Skeletal muscle cell (primary cell): ENCODE results near the gene EID1.
A peak's percentile ranks its signal among the peaks of the same experiment; 100 is the strongest.

ENCODE experiments used
- DNase-seq: peaks from one replicate; pipeline ENCODE4 v3.0.0-alpha.2; 2010; ENCODE audit warnings: low read depth
- H3K4me3 ChIP-seq: 2 replicates; pipeline ENCODE4 v1.5.1; 2011; ENCODE audit warnings: low read depth, mild to moderate bottlenecking, control low read depth, low read length, moderate library complexity

EID1 gene

GRCh38 chr15:48866141-48866563 is 11.8 kb upstream of the EID1 start:
- DNase-seq, result peak; percentile 21
- no peak overlapping the region for H3K4me3 ChIP-seq

DNA sequence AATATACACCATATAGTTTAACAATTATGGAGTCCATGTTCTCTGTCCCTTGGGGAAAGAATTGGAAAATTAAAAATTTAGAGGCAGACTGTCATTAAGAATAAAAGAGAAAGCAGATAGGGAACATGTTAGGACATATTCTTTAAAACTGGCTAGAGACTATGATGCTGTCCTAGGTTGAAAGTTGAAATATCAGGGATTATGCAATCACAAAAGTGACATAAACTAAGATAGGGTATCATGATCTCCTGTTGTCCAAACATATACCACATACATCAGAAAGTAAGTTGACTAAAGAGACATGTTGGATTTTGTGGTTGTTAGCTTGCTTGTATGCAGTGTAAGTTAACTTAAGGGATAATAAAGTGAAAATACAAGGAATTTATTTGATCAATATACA is 9.9 kb upstream of the EID1 start:
- no peak overlapping the region for H3K4me3 ChIP-seq
- DNase-seq, result no peak

DNA sequence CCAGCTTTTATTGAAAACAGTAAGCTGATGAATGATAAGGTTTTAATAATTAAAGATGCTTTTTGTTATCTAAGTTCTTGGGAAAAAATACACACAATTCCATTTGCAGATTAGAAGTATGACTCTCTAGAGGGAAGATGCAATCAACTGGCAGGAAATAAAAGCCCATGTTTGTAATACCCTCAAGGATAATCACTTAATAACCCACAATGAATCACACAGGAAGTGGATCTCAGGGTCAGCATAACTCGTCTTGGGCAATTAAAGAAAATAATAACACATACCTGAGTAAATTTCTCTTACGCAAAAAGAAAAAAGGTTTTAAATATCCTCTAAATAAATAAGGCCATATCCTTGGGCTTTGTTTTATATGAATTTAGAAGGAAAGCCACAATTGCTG is 9.4 kb upstream of the EID1 start:
- no peak for DNase-seq
- H3K4me3 ChIP-seq, result no peak overlapping the region

DNA sequence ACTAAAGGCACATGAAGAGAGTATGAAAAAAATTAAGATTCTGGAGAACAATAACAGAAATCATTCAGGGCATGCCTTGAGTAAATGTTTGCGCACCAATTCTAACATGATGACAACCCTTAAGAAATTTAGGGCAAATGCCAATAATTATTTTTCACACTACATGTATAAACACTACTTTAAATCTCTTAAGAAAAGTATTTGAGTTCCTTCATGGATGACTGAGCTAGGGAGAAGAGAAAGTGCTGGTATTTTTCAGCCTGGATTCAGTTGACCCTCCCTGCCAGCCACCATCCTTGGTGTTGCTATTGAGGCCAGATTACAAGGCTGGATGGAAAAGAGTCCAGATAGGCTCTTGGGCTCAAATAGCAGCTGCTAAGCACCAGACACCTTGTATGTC is 8.0 kb upstream of the EID1 start:
- H3K4me3 ChIP-seq, result no peak overlapping the region
- no peak for DNase-seq

GRCh38 chr15:48871542-48871941 is 6.4 kb upstream of the EID1 start:
- DNase-seq, result no peak

DNA sequence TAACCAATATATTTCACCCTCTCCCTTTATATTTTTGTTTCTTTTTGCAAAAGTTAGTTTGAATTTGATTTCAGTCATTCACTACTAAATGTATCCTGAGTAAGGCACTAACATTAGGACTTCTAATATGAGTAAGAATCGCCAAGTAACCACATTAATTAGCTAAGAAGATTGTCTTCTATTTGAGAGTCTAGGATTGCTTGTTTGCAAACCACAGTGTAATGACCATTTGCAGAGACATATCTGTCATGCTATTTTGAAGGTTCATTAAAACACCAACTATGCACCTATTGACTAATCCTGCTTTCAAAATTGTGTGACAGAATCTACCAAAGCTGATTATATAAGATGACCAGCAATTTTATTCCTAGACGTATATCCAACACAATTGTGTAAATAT is 5.3 kb upstream of the EID1 start:
- no peak overlapping the region for H3K4me3 ChIP-seq
- no peak for DNase-seq

More at GRCh38 chr15:48871542-48871941, 6.4 kb upstream of the EID1 start:
- no peak overlapping the region for H3K4me3 ChIP-seq

- H3K4me3 ChIP-seq, result no peak overlapping the region
- DNase-seq, result no peak
Observed at GRCh38 chr15:48875241-48875960, 2.5 kb upstream of the EID1 start.

- no peak for DNase-seq
- no peak overlapping the region for H3K4me3 ChIP-seq
Observed at GRCh38 chr15:48876057-48876456, 1.9 kb upstream of the EID1 start.

GRCh38 chr15:48880070-48880634 is 2.2 kb downstream of the EID1 start:
- no peak overlapping the region for H3K4me3 ChIP-seq
- no peak for DNase-seq

- H3K4me3 ChIP-seq, result no peak overlapping the region
- no peak for DNase-seq
Observed at GRCh38 chr15:48883699-48884098, 5.8 kb downstream of the EID1 start.

DNA sequence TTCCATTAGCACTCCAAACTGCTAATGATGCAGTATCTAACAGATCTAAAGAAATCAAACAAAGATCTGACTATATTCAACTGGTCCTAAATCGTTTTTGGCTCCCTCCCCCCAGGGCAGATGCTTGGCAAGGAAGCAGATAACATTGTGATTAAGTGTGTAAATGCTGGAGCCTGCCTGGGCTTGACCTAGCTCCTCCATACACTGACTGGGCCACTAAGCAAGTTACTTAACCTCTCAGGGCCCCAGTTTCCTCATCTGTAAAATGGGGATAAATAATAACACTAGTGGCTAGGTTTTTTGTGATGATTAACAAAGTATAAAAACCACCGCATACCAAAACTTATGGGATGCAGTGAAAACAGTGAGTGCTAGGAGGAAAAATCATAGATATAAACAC is 9.2 kb downstream of the EID1 start:
- no peak for DNase-seq

GRCh38 chr15:48888191-48888590 is 10.3 kb downstream of the EID1 start:
- DNase-seq, result no peak
- H3K4me3 ChIP-seq, result no peak overlapping the region

More for the DNA sequence above, 9.2 kb downstream of the EID1 start:
- H3K4me3 ChIP-seq, result no peak overlapping the region

DNA sequence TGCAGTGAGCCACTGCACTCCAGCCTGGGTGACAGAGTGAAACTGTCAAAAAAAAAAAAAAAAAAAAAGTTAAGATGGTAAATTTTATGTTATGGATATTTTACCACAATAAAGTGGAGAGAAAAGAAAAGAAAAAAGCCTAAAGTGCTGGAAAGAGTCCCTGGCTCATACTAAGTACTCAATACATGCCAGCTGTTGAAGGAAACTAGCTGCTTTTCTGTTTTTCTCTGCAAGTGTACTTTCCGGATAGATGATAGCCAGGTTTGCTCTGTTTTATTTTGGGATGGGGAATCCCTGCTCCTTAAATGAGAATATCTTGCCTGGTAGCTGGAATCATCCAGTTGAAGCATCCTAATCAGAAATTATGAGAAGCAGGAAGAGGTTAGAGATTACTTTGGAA is 10.9 kb downstream of the EID1 start:
- H3K4me3 ChIP-seq, result no peak overlapping the region
- DNase-seq, result no peak

DNA sequence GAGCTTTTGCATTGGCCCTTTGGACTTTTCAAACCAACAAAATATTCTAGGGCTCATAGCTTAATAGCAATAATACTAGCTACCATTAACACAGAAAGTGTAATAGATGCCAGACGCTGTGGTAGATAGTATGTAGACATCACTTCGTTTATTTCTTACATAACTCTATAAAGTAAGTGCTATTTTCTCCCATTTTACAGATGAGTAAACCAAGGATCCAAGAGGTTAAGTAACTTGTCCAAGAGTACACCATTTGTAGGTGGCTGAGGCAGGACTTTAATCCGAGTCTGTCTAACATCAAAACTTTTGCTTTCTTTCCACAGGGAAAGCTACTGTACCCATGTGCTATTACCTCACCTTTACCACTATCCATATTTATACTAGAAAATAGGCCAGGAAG is 12.0 kb downstream of the EID1 start:
- no peak overlapping the region for H3K4me3 ChIP-seq
- DNase-seq, result no peak

- no peak overlapping the region for H3K4me3 ChIP-seq
- DNase-seq, result no peak
Observed at GRCh38 chr15:48890375-48890972, 12.5 kb downstream of the EID1 start.

GRCh38 chr15:48891232-48891765 is 13.4 kb downstream of the EID1 start:
- H3K4me3 ChIP-seq, result no peak overlapping the region
- DNase-seq, result no peak

DNA sequence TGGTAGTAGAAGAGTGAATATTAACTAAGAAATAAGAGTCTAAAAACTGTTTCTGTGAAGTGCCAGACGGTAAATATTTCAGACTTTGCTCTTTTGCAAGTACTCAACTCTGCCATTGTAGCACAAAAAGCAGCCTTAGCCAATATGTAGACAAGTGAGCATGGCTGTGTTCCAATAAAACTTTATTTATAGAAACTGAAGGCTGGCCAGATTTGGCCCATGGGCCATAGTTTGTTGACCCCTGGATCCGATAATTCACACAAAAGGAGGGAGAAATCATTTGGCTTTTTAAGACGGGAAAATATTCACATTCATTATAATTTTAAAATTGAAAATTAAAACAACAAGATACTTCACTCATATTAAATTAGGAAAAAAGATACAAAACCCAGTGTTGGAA is 15.4 kb downstream of the EID1 start:
- DNase-seq, result no peak
- no peak overlapping the region for H3K4me3 ChIP-seq

DNA sequence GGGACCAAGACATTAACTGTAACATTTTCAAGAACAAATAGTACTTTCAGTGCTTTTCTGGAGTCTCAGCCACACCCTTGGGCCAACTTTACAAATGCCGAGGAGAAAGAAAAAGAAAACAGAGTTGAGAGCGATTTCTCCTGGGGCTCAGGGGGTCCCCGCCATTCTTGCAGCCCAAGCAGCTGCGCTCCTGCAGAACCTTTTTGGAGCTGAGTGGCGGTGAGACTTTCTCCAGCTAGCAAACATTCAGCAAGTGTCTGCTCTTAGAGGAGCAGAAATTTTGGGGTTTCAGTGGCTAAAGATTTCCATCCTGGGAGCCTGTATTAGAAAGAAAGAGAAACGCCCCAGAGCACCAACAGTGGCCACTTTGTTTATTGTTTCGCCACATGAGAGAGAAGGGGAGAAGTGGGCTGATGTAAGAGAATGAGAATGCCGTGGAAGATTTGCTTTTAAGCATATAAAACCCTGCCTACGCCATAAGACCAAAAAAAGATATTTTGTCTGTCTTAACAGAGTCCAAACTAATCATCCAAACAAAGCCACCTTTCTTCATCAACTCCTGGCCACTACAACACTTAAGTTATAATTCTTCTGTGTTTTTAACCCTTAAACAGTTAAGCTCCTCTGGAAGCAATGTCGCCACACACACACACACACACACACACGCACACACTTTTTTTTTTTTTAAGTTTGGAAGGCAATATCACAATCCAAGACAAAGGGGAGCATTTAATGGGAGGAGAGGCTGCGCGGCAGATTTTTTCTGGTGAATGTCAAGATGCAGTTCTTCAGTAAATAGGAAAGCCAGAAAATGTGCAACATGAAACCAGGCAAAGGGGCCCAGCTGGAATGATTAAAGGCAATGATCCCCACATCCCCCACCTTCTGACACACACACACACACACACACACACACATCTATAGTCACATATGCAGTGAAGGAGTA is 19.2 kb downstream of the EID1 start:
- DNase-seq, result peak; percentile 43
- peak overlapping the region; percentile 25 for H3K4me3 ChIP-seq

DNA sequence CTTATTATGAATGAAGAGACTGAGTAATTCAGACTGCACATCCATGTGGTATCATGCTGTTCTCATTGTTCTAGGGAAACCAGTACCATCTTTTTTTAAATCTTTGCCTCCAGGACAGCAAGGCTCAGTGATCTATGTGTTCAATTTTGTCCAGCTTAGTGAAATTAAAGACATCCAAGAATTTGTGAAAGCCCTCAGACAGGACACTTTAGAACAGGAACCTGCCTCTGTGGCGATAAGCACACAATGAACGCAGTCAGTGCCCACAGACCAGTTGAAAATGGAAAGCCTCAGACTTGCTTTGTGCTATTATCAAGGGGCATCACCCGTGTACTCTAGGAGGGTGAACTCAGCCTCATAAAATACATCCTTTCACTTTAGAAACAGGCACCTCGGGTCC is 20.1 kb downstream of the EID1 start:
- no peak for DNase-seq
- no peak overlapping the region for H3K4me3 ChIP-seq

DNA sequence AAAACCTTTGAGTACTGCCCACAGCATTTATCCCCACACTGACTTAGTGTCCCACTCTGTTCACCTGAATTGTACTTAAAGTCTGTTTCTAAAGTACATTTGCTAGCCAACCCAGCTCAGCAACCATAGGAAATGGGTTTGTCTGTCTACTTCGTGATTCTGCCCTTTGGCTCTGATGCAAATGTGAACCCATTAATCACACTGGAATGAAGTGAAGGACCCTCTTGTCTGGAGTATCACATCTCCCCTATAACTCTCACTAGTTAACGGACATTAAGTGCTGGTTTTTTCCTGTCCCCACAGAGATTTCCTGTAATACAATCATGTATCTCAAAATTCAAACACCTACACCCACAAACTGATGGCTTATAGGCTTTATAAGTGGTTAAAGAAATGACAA is 20.5 kb downstream of the EID1 start:
- no peak overlapping the region for H3K4me3 ChIP-seq

More for the DNA sequence above, 20.5 kb downstream of the EID1 start:
- DNase-seq, result no peak
